Glomerular endothelial cell (primary cell): ENCODE data around the gene NOM1. TPM values are rescaled to one million over a fixed set of nuclear protein-coding genes. Genes with fewer than 3 reads are reported as not detected.
"Not testable (repeated sequence)": the region's sequence is repeated elsewhere in the genome, so short reads cannot be mapped to it uniquely, and the experiment has no call there.

Source experiments
- DNase-seq: peaks from one replicate; pipeline ENCODE4 v3.0.0-alpha.2; 2011; ENCODE audit warnings: low read depth, low spot score; ENCODE audit errors: extremely low read depth
- total RNA-seq: library from RNA; depleted of rRNA; stranded (reverse); fragments of >200 nt; gene quantifications from 2 replicates; pipeline ENCODE4 v1.2.3, GENCODE V29; 2015

The NOM1 gene, protein sequence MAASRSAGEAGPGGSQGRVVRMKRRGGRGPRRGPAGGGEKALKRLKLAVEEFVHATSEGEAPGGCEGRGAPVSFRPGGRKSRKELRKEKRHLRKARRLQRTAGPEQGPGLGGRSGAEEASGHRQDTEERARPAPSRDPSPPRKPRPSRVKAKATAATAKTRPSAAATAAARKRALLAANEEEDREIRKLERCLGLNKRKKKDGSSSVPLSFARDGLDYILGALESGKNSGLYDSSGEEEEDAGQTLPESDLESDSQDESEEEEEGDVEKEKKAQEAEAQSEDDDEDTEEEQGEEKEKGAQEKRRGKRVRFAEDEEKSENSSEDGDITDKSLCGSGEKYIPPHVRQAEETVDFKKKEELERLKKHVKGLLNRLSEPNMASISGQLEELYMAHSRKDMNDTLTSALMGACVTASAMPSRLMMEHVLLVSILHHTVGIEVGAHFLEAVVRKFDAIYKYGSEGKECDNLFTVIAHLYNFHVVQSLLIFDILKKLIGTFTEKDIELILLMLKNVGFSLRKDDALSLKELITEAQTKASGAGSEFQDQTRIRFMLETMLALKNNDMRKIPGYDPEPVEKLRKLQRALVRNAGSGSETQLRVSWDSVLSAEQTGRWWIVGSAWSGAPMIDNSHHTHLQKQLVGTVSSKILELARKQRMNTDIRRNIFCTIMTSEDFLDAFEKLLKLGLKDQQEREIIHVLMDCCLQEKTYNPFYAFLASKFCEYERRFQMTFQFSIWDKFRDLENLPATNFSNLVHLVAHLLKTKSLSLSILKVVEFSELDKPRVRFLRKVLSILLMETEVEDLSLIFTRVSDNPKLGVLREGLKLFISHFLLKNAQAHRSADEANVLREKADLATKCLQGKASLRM
- total RNA-seq = 19.1 and 43.8 TPM in 2 replicates

DNA sequence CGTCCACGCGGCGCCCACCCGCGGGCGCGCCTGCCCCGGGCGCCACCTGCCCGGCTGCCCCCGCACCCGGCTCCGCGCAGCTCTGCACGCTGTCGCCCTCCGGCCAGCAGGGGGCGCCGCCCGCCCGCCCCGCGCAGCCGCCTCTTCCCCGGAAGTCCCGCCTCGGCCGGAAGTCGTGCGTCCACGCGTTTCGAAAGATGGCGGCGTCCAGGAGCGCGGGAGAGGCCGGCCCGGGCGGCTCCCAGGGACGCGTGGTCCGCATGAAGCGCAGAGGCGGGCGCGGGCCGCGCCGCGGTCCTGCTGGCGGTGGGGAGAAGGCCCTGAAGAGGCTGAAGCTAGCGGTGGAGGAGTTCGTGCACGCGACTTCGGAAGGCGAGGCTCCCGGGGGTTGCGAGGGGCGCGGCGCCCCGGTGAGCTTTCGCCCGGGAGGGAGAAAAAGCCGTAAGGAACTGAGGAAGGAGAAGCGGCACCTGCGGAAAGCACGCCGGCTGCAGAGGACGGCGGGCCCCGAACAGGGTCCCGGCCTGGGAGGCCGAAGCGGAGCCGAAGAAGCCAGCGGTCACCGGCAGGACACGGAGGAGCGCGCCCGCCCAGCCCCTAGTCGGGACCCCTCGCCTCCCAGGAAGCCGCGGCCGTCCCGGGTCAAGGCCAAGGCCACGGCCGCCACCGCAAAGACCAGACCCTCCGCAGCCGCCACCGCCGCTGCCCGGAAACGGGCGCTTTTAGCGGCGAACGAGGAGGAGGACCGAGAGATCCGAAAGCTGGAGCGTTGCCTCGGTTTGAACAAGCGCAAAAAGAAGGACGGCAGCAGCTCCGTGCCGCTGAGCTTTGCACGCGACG, at the start of gene NOM1:
Gene NOM1, plus strand, starts transcription at position 172 of the 840 bp plus-strand sequence. Its CDS starts 26 bp downstream, at position 198.
- DNase-seq = no peak

DNA sequence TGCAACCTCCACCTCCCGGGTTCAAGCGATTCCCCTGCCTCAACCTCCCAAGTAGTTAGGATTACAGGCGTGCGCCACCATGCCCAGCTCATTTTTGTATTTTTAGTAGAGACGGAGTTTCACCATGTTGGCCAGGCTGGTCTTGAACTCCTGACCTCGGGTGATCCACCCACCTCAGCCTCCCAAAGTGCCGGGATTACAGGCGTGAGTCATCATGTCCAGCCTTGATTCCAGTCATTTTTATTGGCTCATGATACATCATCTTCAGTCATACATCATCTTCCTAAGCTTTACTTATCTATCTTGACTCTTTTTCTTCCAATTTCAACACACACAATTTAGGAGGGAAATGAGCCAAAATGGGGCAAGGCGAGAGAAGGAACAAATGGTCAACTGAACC, 49.4 kb upstream of the NOM1 start:
- not testable (repeated sequence) for DNase-seq

DNA sequence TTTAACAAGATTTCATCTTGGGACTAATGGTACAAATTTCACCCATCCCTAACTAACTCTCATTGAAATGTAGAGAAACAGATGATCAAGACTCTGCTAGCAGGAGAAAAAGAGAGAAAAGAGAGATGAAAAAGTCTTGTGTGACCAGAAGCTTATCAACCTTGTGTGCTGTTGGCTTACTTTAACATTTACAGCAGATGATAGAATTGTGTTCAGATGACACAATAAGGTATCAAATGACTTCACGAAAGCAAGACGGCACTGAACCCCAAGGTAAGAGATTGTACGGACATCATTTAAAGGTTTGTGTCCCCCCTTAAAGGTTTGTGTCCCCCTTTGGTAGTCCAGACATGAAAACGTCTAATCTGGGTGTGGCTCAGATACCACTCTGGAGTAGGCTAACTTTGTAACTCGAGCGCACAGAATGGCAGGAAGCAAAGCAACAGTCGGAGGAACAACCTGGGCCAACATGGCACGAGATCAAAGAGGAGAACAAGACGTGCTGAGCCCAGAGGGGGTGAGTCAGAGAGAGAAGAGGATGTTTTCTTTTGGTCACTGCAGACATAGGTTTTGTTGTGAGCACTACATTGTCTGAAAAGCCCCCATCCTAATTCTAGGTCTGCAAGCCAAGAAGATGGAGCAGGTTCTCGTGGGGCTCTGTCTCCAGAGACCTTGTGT, 46.1 kb upstream of the NOM1 start:
- DNase-seq = peak; percentile 74

DNA sequence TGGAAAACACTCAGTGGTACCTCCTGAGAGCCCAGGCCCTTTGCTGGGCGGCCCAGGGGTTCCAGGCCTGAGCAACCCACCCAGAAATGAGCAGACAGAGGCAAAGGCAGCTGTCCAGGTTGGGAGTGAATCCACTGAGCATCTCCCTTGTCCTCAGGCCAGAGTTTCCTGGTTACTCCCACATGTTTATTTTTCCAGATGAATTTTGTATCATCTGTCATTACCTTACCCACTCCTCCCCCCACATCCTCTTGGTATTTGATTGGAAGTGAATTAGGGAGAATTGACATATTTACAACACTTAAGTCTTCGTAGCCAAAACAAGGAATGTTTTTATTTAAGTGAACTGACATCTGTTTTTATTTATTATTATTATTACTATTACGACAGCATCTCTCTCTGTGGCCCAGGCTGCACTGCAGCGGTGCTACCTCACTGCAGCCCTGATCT, 43.3 kb upstream of the NOM1 start:
- DNase-seq = no peak

DNA sequence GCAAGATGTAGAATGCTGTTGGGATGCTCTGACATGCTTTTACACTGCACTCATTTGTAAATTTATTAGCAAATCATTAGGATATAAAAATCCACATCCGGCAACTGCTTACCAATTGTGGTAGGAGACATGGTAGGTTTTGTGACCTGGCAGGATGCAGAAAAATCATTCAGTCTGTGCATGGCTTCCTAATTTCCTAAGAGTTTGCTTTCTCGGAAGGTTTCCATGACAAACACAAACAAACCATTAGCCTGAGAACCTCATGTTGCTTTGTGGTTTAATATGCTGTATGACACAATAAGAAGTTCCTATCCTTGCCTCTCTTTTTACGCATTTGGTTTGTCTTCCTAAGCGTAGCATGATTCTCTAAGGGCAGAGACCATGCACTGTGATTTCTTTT, 41.9 kb upstream of the NOM1 start:
- DNase-seq = no peak

DNA sequence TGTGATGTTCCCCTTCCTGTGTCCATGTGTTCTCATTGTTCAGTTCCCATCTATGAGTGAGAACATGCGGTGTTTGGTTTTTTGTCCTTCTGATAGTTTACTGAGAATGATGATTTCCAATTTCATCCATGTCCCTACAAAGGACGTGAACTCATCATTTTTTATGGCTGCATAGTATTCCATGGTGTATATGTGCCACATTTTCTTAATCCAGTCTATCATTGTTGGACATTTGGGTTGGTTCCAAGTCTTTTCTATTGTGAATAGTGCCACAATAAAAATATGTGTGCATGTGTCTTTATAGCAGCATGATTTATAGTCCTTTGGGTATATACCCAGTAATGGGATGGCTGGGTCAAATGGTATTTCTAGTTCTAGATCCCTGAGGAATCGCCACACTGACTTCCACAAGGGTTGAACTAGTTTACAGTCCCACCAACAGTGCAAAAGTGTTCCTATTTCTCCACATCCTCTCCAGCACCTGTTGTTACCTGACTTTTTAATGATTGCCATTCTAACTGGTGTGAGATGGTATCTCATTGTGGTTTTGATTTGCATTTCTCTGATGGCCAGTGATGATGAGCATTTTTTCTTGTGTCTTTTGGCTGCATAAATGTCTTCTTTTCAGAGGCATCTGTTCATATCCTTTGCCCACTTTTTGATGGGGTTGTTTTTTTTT, 39.8 kb upstream of the NOM1 start:
- not testable (repeated sequence) for DNase-seq

DNA sequence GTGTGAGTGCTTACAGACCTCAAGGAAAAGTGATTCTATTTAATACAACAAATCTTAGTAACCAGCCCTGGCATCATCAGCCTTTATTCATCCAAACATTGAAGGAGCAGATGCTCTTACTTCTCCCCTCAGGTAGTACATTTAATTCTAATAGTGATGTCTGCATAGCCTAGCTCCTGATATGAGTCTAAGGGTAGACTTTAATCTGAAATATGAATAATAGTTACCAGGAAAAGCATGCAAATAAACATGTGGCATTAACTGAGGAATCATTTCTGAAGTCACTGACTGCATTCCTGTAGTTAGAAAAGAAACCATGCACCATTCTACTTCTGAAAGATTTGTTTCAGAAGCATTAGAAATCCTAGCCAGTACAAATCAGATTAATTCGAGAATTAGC, 30.9 kb upstream of the NOM1 start:
- DNase-seq = no peak

DNA sequence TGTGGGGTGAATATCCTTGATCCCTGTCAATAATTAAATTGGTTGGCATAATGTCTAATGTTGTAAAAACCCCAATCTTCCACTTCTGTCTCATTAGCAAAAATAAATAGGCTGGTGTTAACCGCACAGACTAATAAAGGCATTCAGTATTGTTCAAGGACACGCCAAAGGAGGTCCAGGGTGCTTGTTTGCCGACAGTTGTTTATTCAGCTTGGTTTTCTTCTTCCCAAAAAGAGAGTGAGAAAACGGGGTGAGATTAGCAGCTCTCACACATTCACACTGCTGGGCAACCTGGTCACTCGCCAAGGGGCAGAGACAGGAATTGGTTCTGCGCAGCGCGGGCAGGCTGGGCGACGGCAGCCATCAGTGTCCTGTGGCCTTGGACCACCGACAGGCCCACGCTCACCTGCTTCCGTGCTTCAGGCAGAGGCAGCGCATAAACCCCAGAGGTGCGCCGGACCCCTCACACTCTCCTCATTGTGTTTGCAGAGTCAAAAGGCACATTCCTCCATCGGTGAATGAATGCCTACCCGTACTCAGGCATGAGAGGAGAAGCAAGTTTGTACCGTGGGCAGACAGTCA, 30.3 kb upstream of the NOM1 start:
- no peak for DNase-seq

DNA sequence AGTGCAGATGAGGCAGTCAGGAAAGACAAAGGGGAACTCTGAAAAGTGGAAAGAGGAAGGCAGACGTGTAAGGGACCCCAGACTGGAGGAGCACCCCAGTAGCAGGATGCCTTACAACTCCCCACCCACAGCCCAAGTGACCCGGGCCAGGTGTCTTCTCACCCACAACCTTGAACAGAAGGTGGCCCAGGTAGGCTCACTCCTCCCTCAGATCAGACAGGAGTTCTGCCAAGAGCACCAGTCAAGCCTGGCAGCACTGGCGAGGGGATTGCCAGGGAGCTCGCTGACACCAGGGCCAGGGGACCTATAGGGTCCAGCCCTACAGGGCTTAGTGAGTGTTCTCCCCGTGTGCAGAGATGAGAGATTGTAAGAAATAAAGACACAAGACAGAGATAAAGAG, 29.4 kb upstream of the NOM1 start:
- DNase-seq = no peak

DNA sequence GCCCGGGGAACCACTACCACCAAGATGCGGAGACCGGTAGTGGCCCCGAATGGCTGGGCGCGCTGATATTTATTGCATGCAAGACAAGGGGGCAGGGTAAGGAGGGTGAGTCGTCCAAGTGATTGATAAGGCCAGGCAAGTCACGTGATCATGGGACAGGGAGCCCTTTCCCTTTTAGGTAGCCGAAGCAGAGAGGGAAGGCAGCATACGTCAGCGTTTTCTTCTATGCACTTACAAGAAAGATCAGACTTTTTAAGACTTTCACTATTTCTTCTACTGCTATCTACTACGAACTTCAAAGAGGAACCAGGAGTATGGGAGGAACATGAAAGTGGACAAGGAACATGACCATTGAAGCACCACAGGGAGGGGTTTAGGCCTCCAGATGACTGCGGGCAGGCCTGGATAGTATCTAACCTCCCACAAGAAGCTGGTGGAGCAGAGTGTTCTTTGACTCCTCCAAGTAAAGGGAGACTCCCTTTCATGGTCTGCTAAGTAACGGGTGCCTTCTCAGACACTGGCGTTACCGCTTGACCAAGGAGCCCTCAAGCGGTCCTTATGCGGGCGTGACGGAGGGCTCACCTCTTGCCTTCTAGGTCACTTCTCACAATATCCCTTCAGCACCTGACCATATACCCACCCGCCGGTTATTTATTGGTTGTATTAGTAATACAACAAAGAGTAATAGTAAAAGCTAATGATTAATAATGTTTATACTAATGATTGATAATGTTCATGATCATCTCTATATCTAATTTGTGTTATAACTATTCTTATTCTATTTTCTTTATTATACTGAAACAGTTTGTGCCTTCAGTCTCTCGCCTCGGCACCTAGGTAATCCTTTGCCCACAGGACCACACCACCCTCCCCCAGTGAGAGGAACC, 28.8 kb upstream of the NOM1 start:
- not testable (repeated sequence) for DNase-seq

DNA sequence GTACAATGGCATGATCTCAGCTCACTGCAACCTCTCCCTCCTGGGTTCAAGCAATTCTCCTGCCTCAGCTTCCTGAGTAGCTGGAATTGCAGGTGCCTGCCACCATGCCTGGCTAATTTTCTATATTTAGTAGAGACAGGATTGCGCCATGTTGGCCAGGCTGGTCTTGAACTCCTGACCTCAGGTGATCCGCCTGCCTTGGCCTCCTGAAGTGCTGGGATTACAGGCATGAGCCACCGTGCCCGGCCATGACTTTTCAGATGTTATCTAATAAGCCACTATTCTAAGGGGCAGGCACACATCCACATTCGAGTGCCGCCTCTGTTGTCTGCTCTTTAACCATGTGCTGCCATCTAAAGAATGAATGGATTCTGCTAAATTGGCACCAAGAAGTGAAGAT, 27.2 kb upstream of the NOM1 start:
- not testable (repeated sequence) for DNase-seq

DNA sequence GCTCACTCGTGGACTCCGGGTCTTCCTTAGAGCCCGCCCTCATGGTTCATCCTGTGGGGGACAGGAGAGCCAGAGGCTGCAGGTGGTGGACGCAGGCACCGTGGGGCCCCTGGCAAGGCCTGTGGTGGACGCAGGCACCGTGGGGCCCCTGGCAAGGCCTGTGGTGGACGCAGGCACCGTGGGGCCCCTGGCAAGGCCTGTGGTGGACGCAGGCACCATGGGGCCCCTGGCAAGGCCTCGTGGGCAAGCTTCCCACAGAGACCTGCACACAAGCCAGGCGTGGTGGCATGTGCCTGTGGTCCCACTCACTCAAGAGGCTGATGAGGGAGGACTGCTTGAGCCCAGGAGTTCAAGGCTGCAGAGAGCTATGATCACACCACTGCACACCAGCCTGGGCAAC, 23.7 kb upstream of the NOM1 start:
- DNase-seq = not testable (repeated sequence)

DNA sequence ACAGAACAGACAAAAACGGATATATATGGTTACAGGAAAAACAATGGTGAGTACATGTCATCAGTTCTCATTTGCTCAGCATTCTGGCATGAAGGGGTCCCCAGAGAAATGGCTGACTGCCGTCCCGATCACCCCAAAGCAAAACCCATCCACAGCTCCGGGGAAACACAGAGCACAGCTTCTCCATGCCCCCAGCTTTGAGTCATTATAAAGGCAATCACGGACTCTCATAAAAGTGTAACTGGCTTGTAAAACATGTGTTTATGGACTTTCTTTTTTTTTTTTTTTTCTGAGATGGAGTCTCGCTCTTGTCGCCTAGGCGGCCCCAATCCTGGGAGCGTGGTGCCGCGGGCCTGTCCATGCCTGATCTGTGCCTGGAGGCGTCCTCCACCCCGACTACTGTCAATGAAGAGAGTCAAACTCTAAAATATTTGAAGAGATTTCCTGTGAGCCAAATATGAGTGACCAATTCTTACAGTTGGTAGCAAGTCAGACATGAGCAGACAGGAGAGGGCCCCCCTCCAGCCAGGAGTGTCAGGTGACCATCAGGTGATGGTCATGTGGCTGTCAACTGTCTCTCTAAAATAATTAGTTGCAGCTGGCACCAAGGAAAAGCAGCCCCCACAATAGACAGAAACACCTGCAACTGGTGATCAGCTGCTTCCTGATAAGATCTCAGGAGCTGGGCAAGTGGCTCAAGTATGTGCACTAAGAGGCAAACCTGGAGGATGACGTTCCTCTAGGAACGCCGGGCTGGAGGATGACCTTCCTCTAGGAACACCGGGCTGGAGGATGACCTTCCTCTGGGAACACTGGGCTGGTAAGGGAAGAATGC, 21.7 kb upstream of the NOM1 start:
- peak; percentile 75 for DNase-seq

DNA sequence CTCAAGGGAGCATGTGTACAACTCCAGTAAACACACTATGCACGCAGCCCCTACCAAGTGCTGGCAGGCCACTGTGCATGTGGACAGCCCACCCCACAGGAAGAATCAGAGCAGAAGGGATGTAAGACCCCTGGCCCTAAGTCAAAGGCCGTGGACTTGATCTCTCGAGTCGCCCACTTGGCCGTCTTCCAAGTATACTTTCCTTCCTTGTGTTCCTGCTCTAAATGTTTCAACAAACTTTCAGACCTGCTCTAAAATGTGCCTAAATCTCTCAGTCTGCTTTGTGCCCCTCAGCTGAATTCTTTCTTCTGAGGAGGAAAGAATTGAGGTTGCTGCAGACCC, 21.1 kb upstream of the NOM1 start:
- no peak for DNase-seq

DNA sequence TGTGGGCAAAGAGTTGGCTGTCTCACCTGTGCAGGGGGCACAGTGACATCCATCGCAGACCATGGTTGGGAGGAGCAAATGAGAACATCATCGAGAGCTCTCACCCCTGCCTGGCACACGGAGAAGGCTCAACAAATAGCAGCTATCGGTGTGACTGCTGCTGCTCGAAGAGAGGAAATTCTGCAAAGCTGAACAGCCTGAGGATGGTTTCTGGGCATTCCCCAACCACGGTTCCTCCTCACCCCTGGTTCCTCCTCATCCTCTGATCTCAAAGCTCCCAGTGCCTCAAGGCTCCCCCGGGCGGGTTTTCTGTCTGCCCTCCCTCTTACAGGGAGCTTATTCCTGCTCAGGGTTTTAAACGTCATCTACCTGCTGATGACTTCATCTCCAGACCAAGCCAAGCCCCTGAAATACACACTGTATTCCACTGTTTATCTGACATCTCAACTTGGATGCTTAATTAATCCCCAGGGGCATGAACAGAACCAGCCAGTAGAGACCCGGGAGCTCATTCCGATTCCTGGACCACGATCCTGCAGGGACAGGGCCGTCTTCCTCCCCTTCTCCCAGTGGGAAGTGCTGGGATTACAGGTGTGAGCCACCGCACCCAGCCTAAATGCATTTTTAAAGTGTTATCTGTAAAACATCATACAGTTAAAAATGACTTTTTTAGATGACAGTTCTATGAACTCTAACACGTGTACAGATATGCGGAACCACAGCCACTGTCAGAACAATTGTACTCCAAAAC, 19.5 kb upstream of the NOM1 start:
- no peak for DNase-seq

DNA sequence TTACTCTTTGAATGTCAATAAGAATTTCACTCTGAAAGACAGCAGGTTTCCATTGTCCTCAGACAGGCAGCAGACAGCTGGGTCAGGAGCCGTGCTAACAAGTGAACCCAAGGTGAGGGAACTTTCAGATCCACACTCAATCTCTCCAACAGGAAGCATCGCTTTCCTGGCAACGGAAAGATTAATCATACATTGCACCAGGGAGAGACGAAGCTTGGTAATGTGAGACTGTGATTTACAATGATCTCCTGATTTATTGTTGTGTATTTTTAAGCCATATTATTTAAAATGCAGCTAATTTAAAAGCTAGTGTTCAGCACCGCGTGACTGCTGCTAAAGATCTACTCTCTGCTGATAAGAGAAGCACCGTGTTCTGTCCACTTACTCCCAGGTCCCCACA, 17.5 kb upstream of the NOM1 start:
- peak; percentile 91 for DNase-seq

DNA sequence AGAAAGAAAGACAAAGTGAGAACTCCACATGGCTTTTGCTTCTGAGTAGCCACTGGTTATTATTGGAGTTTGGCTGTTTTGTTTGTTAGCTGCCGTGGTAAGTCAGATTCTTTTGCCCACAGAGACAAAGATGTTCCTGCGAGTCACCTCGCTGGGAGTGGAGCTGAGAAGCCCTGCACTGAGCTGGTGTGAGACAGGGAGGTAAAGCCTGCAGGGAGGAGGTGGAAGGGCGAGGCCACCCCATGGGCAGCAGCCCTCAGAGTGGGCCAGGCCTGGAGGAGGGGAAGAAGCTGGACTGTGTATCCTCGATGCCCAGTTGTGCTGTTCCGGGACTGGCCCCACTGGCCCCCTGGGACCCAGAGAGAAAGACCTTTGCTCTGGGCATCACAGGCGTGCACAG, 14.3 kb upstream of the NOM1 start:
- no peak for DNase-seq
